WTC11 (cell line): Measurements from ENCODE around the gene CFAP92.

Experiments
- ATF1 ChIP-seq: sonication (generic); formaldehyde crosslinking; IDR thresholded peaks from 2 replicates; pipeline ENCODE4 v1.8.1; 2023; ENCODE audit warnings: mild to moderate bottlenecking, moderate library complexity, missing genetic modification reagents
- CREB1 ChIP-seq: sonication (generic); formaldehyde crosslinking; IDR thresholded peaks from 2 replicates; pipeline ENCODE4 v1.8.0; 2023; ENCODE audit warnings: mild to moderate bottlenecking, missing genetic modification reagents
- CTCF ChIP-seq: fragments of 200-600 bp; IDR thresholded peaks from 2 replicates; pipeline ENCODE4 v1.8.0; 2022; ENCODE audit warnings: antibody characterized with exemption
- ETV6 ChIP-seq: sonication (generic); formaldehyde crosslinking; IDR thresholded peaks from 2 replicates; pipeline ENCODE4 v1.8.1; 2022; ENCODE audit warnings: mild to moderate bottlenecking, missing genetic modification reagents
- FOXP4 ChIP-seq: sonication (generic); formaldehyde crosslinking; IDR thresholded peaks from 2 replicates; pipeline ENCODE4 v1.8.0; 2022; ENCODE audit warnings: mild to moderate bottlenecking, missing genetic modification reagents
- HMGA2 ChIP-seq: fragments of 250-450 bp; sonication (Bioruptor Pico); IDR thresholded peaks from 2 replicates; pipeline ENCODE4 v1.4.0; 2021; ENCODE audit warnings: mild to moderate bottlenecking, moderate library complexity
- NFYB ChIP-seq: sonication (generic); formaldehyde crosslinking; conservative IDR thresholded peaks from 2 replicates; pipeline ENCODE4 v1.8.0; 2022; ENCODE audit warnings: low read depth, missing genetic modification reagents
- NR3C1 ChIP-seq: sonication (generic); formaldehyde crosslinking; conservative IDR thresholded peaks from 2 replicates; pipeline ENCODE4 v1.8.1; 2023; ENCODE audit warnings: low read depth, mild to moderate bottlenecking, missing genetic modification reagents
- STAT6 ChIP-seq: sonication (generic); formaldehyde crosslinking; conservative IDR thresholded peaks from 2 replicates; pipeline ENCODE4 v1.8.1; 2023; ENCODE audit warnings: mild to moderate bottlenecking, low read depth, missing genetic modification reagents, moderate library complexity
- USF2 ChIP-seq: sonication (generic); formaldehyde crosslinking; IDR thresholded peaks from 2 replicates; pipeline ENCODE4 v1.8.1; 2023; ENCODE audit warnings: mild to moderate bottlenecking, missing genetic modification reagents, moderate library complexity
- ZBTB21 ChIP-seq: sonication (generic); formaldehyde crosslinking; IDR thresholded peaks from 2 replicates; pipeline ENCODE4 v1.8.1; 2023; ENCODE audit warnings: mild to moderate bottlenecking, missing genetic modification reagents, borderline replicate concordance
- ZNF416 ChIP-seq: fragments of 250-450 bp; sonication (Bioruptor Pico); IDR thresholded peaks from 2 replicates; pipeline ENCODE4 v1.9.0; 2021; ENCODE audit warnings: mild to moderate bottlenecking, inconsistent platforms
- ZNF425 ChIP-seq: fragments of 250-450 bp; sonication (Bioruptor Pico); conservative IDR thresholded peaks from 2 replicates; pipeline ENCODE4 v1.9.0; 2021; ENCODE audit warnings: mild to moderate bottlenecking
- ZNF671 ChIP-seq: fragments of 250-450 bp; sonication (Bioruptor Pico); IDR thresholded peaks from 2 replicates; pipeline ENCODE4 v1.8.0; 2021; ENCODE audit warnings: mild to moderate bottlenecking

GRCh38 chr3:128933213-128933921 is 60.5 kb downstream of the CFAP92 start:
- TF ChIP-seq CTCF (no peak), STAT6 (no peak), NFYB (CRISPR knock-in tag) (no peak), NR3C1 (CRISPR knock-in tag) (no peak), ETV6 (CRISPR knock-in tag) (no peak), ZNF416 (no peak), ZBTB21 (CRISPR knock-in tag) (no peak), FOXP4 (CRISPR knock-in tag) (no peak), ZNF671 (CRISPR knock-in tag) (no peak), ZNF425 (CRISPR knock-in tag) (no peak), USF2 (no peak), ATF1 (CRISPR knock-in tag) (no peak), HMGA2 (CRISPR knock-in tag) (no peak), CREB1 (CRISPR knock-in tag) (no peak)
